Metanephros (tissue), 1 donor: ENCODE data around the gene MAGOHB. TPM values are rescaled to one million over a fixed set of nuclear protein-coding genes. Genes with fewer than 3 reads are reported as not detected.

Experiments
- total RNA-seq: library from RNA; depleted of rRNA; stranded (reverse); fragments of >200 nt; gene quantifications from one replicate; pipeline ENCODE4 v1.2.3, GENCODE V29; 2014

Gene MAGOHB
- 22.4 TPM for total RNA-seq

DNA sequence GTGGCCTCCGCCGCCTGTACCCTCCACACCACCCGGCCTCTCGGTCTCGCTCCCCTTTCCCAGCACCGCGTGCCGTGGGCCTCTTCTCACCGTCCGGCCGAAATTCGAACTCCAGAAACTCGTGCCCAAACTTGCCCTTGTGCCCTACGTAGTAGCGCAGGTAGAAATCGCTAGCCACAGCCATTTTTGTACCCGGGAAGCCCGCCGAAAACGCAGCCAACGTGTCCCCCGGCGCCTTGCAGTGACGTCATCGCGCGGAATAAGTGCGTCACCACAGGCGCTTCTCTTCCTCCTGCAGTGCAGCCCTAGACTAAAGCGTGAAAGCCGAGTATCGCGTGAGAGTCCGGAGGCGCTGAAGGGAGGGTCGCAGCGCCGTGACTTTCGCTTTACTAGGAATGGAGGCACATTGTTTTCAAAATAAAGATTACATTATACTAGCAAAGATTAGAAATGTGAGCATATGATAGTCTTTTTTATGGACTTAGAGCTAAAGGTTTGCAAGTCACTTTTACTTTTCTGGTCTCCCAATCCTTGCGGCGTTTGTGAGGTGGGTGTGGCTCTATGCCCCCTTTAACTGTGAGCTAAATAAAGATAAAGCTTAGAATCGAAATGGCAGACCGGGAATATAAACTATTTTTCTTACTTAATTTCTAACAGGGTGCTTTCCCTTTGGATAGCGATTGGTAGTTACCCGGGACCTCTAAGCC is at the start of gene MAGOHB:
MAGOHB (minus strand) TSS at position 261 of the 707 bp plus-strand sequence; CDS start at position 184, 77 bp downstream.

Other genes with a start within 250 kb of the MAGOHB start
- gene KLRK1, start 223.6 kb downstream of the MAGOHB start, total RNA-seq = 0.41 TPM
- not detected for gene KLRC4, start 203.9 kb downstream of the MAGOHB start, total RNA-seq
- not detected for gene KLRC3, start 193.0 kb downstream of the MAGOHB start, total RNA-seq
- not detected for gene KLRC2, start 177.6 kb downstream of the MAGOHB start, total RNA-seq
- 0.41 TPM for gene KLRC1, start 160.2 kb downstream of the MAGOHB start, total RNA-seq
- gene EIF2S3B, start 107.7 kb downstream of the MAGOHB start, total RNA-seq = 0.47 TPM
- 1.1 TPM for gene STYK1, start 60.4 kb upstream of the MAGOHB start, total RNA-seq
- 256 TPM for gene YBX3, start 109.7 kb upstream of the MAGOHB start, total RNA-seq
- not detected for gene TAS2R7, start 189.0 kb upstream of the MAGOHB start, total RNA-seq
- gene TAS2R8, start 193.7 kb upstream of the MAGOHB start, total RNA-seq = 0.18 TPM
- not detected for gene TAS2R9, start 196.6 kb upstream of the MAGOHB start, total RNA-seq
- gene TAS2R10, start 212.7 kb upstream of the MAGOHB start, total RNA-seq = 1.6 TPM
- 7.2 TPM for gene PRR4, start 235.9 kb upstream of the MAGOHB start, total RNA-seq